ENCODE measurements around the gene KCNJ6.

KCNJ6 gene

GRCh38 chr21:37862536-37862935 lies 53.7 kb downstream of the KCNJ6 start:
- no peak for FAIRE-seq

GRCh38 chr21:37861561-37861960 lies 54.7 kb downstream of the KCNJ6 start:
- no peak for FAIRE-seq

DNA sequence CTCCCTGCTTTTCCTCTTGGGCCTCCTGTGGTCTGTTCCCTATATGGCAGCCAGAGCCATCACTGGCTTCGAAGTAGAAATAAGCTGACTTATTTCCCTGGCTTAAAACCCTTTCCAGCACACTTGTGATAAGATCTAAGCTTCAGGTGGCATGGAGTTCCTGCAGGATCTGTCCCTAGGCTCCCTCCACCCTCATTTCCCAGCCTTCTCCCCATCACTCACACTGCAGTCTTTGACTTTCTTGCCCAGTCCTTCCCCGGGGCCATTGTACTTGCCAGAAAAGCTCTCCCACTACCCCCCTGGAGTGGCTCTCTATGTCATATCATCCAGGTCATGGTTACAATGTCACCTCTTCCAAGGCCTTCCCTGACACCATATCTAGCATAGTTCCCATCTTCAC lies 55.8 kb downstream of the KCNJ6 start:
- FAIRE-seq: no peak

DNA sequence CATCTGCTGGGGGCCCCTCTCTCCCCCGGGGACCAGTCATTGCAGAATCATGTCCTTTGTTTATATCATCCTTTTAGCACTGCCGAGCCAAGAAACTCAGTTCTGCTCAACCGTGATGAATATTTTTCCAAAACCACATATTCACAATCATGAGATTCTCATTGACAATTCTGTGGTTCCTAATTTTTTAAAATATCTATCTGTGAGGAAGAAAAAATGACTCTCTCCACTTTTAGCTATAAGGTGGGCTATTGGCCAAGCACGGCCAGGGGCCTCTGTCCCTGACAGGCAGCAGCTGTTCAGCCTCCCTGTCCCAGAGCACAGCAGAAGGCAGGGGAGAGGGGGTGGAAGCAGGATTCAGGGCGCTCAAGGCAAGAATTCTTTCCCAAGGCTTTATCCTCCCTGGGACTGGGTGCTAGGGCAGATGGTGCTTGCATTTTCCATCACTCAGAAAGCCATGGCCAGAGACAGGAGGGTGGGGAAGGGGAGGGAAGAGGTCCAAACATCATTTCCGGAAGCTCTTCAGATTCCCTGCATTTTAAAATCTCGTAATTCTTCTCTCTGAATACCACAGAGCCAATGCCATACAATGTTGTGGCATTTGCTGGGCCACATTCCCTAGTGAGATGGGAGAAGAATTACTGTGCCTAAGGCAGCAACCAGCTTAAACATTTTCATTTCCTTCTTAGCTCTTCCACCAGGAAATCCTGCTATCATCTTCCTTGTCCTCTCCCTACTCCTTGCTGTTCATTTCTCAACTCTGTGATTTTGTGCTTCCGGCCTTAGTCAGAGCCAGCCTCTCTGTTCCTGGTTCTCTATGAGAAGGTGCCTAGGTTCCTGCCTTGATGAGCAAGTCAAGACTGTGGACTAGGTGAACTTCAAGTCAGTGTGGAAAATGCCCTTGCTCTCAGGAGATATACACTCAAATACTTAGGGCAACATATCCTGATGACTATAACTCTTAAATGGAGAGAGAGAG lies 60.3 kb downstream of the KCNJ6 start:
- FAIRE-seq: no peak

DNA sequence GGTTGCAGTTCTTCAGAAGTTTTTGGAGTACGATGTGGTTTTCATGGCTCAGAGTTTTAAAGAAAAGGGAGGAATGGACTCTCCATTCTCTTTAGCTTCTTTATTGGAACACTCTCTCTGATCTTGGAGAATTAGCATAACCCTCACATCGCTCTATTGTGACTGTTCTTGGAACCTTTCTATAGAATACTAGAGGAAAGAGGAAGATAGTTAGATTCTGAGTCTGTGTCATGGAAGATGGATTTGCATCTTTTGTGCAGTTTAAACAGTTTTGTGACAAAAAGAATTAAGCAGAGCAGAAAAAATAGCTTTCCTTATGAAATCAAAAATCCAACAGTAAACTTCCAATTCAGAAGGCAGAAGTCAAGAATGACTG lies 61.0 kb downstream of the KCNJ6 start:
- no peak for FAIRE-seq

DNA sequence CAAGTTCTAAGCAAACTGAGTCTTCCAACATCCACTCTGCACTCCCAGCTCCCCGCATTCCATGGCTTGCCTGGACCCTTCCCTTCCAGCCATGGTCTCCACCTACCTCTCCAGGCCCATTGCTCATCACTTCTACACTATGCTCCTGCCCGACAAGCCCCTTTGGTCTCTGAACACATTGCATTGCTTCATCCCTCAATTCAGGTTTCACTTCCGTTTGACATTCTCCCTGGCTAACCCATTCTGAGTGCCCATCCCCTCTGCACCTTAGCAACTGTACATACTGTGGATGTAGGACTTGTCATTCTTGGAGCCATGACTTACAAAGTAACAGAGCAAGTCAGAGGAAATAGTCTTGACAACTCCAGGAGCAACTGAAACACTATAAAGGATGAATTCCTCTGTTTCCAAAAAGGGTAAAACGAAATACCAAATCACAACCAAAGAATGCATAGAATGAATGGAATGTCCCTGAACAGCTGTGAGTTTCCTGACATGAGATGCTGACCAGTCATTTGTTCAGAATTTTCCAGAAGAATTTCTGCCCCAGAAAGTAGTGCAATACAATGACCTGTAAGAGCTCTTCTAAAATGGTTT lies 66.7 kb downstream of the KCNJ6 start:
- no peak for FAIRE-seq

- no peak for FAIRE-seq
These were observed 67.4 kb downstream of the KCNJ6 start for GRCh38 chr21:37848721-37849490.

GRCh38 chr21:37845535-37845934 lies 70.7 kb downstream of the KCNJ6 start:
- FAIRE-seq: no peak

- no peak for FAIRE-seq
These were observed 73.1 kb downstream of the KCNJ6 start for GRCh38 chr21:37843191-37843590.

- no peak for FAIRE-seq
These were observed 73.9 kb downstream of the KCNJ6 start for GRCh38 chr21:37842163-37842919.

DNA sequence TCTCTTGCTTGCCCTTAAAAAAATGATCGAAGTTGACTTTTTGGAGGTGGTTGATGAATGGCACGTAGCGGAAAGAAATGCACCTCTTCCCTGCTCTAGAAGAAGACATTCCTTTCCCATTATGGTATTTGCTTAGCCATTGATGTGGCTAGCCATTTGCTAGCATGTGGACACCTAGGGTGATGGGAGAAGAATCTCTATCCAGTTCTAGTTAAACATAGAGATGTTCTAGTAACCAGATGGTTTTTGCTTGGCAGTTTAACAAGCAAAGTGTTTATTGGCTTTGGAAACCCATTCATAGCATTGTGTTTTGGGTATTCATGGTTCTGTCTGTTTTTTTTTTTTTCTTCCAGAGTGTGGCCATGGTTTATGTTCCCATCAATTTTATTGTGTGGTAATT lies 78.9 kb downstream of the KCNJ6 start:
- FAIRE-seq: no peak

- no peak for FAIRE-seq
These were observed 80.8 kb downstream of the KCNJ6 start for GRCh38 chr21:37835481-37835880.

GRCh38 chr21:37833301-37833700 lies 83.0 kb downstream of the KCNJ6 start:
- no peak for FAIRE-seq

DNA sequence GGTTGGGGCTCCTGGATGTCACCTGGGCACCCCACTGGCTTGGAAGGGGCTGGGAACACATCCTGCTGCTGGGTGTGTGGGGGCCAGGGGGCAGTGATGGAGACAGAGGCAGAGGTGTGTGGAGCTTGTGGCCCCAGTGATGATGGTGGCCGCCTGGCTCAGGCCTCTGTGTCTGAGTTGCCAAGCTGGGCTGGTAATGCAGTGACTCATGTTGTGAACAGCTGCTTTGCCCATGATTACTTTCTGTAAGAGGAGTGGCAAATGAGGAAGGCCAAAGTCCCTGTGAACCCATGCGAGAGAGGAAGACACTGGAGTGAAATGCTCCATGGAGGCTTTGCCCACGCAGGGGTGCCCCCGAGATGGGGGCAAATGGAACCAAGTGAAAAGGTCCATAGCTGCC lies 86.8 kb downstream of the KCNJ6 start:
- FAIRE-seq: no peak

DNA sequence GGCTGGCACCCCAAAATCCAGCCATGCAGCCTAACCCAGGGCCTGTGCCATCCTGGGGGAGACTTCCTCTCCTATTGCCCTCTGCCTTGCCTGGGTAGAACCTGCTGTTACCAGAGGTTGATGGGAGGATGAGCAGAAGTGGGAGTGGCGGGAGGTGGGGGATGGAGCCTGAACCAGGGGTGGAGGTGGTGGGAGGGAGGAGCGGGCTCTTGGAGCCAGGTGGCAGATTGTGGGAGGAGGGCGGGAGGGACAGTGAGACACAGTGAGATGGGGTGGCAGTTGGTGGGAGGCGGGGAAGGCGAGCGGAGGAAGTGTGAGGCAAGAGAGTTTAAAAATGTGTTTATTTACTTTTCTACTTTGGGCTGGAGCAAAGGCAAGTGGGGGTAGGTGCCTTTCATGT lies 87.3 kb downstream of the KCNJ6 start:
- FAIRE-seq: no peak

DNA sequence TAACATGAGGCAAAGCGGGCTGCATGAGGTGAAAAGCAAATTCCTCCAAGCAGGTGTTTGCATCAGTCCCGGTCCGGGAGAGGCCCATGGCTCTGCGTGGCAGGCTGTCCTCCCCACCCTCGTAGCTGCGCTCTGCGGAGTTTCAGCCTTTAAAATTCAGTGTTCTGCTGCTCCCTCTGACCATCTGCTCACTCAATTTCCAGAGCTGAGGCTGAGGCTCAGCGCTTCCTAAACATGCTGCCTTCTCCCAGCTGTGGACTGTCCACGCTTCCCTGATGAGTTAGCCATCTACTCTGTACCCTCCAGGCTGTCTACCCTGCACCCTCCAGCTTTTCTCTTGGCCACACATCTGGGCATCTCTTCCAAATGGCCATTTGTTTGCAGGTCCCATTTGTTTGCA lies 87.7 kb downstream of the KCNJ6 start:
- FAIRE-seq: no peak

- no peak for FAIRE-seq
These were observed 88.3 kb downstream of the KCNJ6 start for GRCh38 chr21:37827913-37828312.

- FAIRE-seq: no peak
These were observed 94.3 kb downstream of the KCNJ6 start for GRCh38 chr21:37821786-37822450.

DNA sequence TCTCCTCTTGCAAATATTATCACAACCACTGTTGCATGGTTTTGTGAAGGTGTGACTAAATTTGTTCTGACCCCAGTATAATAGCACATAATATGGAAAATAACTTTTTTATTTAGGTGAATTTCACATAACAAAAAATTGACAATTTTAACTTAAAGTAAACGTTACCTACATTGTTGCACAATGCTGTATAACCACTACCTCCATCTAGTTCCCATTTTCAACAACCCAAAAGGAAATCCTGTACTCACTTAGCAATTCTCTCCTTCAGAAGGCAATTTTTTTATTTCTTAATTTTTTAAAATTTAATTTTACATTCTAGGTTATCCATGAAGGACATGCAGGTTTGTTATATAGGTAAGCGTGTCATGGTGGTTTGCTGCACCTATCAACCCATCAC lies 95.2 kb downstream of the KCNJ6 start:
- FAIRE-seq: no peak

DNA sequence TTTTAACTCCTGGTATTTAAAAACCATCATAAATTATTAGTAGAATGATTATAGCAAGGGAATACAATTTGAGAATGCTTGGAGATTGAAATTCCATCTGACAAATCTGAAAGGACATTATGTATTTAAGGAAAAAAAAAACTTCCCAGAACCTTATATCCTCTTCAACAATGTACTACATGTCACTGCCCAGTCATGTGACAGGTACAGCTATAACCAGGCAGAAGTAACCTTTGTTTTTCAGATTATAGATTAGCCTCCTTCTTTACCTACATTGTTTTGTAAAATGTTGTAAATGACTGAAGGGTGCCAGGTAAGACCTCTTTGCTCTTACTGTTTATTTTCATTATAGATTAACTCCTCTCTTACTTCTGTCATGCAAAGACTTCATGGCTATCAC lies 96.9 kb downstream of the KCNJ6 start:
- no peak for FAIRE-seq

- no peak for FAIRE-seq
These were observed 99.0 kb downstream of the KCNJ6 start for GRCh38 chr21:37817242-37817641.

GRCh38 chr21:37815893-37816292 lies 100.4 kb downstream of the KCNJ6 start:
- no peak for FAIRE-seq

Measured in colon (tissue), 2 donors.